H9 (cell line): ENCODE data around the gene SCUBE2. TPM values are rescaled to one million over a fixed set of nuclear protein-coding genes. Genes with fewer than 3 reads are reported as not detected.

Source experiments
- DNase-seq: peaks from one replicate; pipeline ENCODE4 v3.0.0-alpha.2; 2017
- H2AFZ ChIP-seq: one replicate; pipeline ENCODE4 v1.6.1; 2013; ENCODE audit warnings: mild to moderate bottlenecking, low read length, control low read depth, moderate library complexity
- H2AK5ac ChIP-seq: 2 replicates; pipeline ENCODE4 v1.6.1; 2013; ENCODE audit warnings: low read length, control low read depth, mixed read lengths; ENCODE audit not compliant: insufficient read length
- H2BK120ac ChIP-seq: one replicate; pipeline ENCODE4 v1.6.1; 2013; ENCODE audit warnings: low read depth, mild to moderate bottlenecking, low read length, control low read depth, inconsistent platforms; ENCODE audit not compliant: poor library complexity, severe bottlenecking
- H2BK12ac ChIP-seq: 2 replicates; pipeline ENCODE4 v1.6.1; 2013; ENCODE audit warnings: low read length, control low read depth, mixed read lengths, low read depth; ENCODE audit not compliant: insufficient read length
- H2BK15ac ChIP-seq: 2 replicates; pipeline ENCODE4 v1.6.1; 2013; ENCODE audit warnings: low read depth, low read length, control low read depth
- H2BK20ac ChIP-seq: one replicate; pipeline ENCODE4 v1.6.1; 2013; ENCODE audit warnings: low read depth, mild to moderate bottlenecking, low read length, control low read depth, inconsistent platforms; ENCODE audit not compliant: poor library complexity, severe bottlenecking
- H2BK5ac ChIP-seq: 2 replicates; pipeline ENCODE4 v1.6.1; 2013; ENCODE audit warnings: low read length, control low read depth, mixed read lengths; ENCODE audit not compliant: insufficient read length
- H3K14ac ChIP-seq: 2 replicates; pipeline ENCODE4 v1.6.1; 2013; ENCODE audit warnings: low read length, control low read depth; ENCODE audit not compliant: insufficient read depth
- H3K18ac ChIP-seq: 2 replicates; pipeline ENCODE4 v1.6.1; 2013; ENCODE audit warnings: low read depth, mild to moderate bottlenecking, mixed read lengths, low read length, control low read depth; ENCODE audit not compliant: insufficient read length
- H3K23ac ChIP-seq: 2 replicates; pipeline ENCODE4 v1.6.1; 2013; ENCODE audit warnings: low read length, control low read depth, mixed read lengths, low read depth; ENCODE audit not compliant: insufficient read length
- H3K23me2 ChIP-seq: 2 replicates; pipeline ENCODE4 v1.6.1; 2013; ENCODE audit warnings: low read depth, mild to moderate bottlenecking, mixed read lengths, low read length, control low read depth; ENCODE audit not compliant: insufficient read length, poor library complexity, severe bottlenecking
- H3K27ac ChIP-seq: 2 replicates; pipeline ENCODE4 v1.5.1; 2013; ENCODE audit warnings: low read length, control low read depth, mixed read lengths, low read depth; ENCODE audit not compliant: insufficient read length
- H3K27me3 ChIP-seq: 2 replicates; pipeline ENCODE4 v1.6.1; 2013; ENCODE audit warnings: low read length, control low read depth, inconsistent platforms; ENCODE audit not compliant: insufficient read depth
- H3K4ac ChIP-seq: 2 replicates; pipeline ENCODE4 v1.6.1; 2013; ENCODE audit warnings: low read depth, mild to moderate bottlenecking, control low read depth, inconsistent platforms, low read length, moderate library complexity
- H3K4me1 ChIP-seq: 2 replicates; pipeline ENCODE4 v1.6.1; 2013; ENCODE audit warnings: low read length, control low read depth, inconsistent platforms; ENCODE audit not compliant: insufficient read depth
- H3K4me2 ChIP-seq: 2 replicates; pipeline ENCODE4 v1.6.1; 2013; ENCODE audit warnings: low read length, control low read depth, mixed read lengths; ENCODE audit not compliant: insufficient read length, insufficient read depth
- H3K56ac ChIP-seq: 2 replicates; pipeline ENCODE4 v1.6.1; 2013; ENCODE audit warnings: low read depth, mild to moderate bottlenecking, mixed read lengths, low read length, control low read depth; ENCODE audit not compliant: insufficient read length
- H3K79me1 ChIP-seq: 2 replicates; pipeline ENCODE4 v1.6.1; 2013; ENCODE audit warnings: low read depth, mild to moderate bottlenecking, moderate library complexity, low read length, control low read depth, inconsistent platforms; ENCODE audit not compliant: insufficient read depth, poor library complexity, severe bottlenecking
- H3K79me2 ChIP-seq: 2 replicates; pipeline ENCODE4 v1.6.1; 2013; ENCODE audit warnings: low read length, control low read depth, inconsistent platforms; ENCODE audit not compliant: insufficient read depth
- H3K9ac ChIP-seq: 2 replicates; pipeline ENCODE4 v1.6.1; 2013; ENCODE audit warnings: low read length, control low read depth, mixed read lengths; ENCODE audit not compliant: insufficient read length; ENCODE audit errors: extremely low read depth
- H3K9me3 ChIP-seq: one replicate; pipeline ENCODE4 v1.6.1; 2013; ENCODE audit warnings: low read depth, low read length, inconsistent platforms; ENCODE audit not compliant: control insufficient read depth
- H3T11ph ChIP-seq: one replicate; pipeline ENCODE4 v1.6.1; 2013; ENCODE audit warnings: mild to moderate bottlenecking, low read length, control low read depth, inconsistent platforms
- H4K20me1 ChIP-seq: one replicate; pipeline ENCODE4 v1.6.1; 2013; ENCODE audit not compliant: control insufficient read depth, insufficient read length, insufficient read depth
- H4K5ac ChIP-seq: 2 replicates; pipeline ENCODE4 v1.6.1; 2013; ENCODE audit warnings: low read depth, mild to moderate bottlenecking, mixed read lengths, low read length, control low read depth; ENCODE audit not compliant: insufficient read length
- H4K8ac ChIP-seq: replicated peaks from 2 replicates; pipeline ENCODE4 v1.6.1; 2013; ENCODE audit warnings: low read length, control low read depth, mixed read lengths, low read depth; ENCODE audit not compliant: insufficient read length
- H4K91ac ChIP-seq: 2 replicates; pipeline ENCODE4 v1.6.1; 2013; ENCODE audit warnings: low read depth, mild to moderate bottlenecking, moderate library complexity, mixed read lengths, low read length, control low read depth; ENCODE audit not compliant: insufficient read length
- H3K27ac Mint-ChIP-seq, 3 experiments: 2 replicates in 2 of 3; 3 replicates in 1 of 3; pipeline ENCODE4 v1.8.0; 2020 to 2021; ENCODE audit warnings: mixed read lengths in 3 of 3, mild to moderate bottlenecking in 1 of 3, moderate library complexity in 1 of 3
- H3K27me3 Mint-ChIP-seq: 2 replicates; pipeline ENCODE4 v1.8.0; 2021; ENCODE audit warnings: low read depth, mild to moderate bottlenecking, moderate library complexity, mixed read lengths
- H3K36me3 Mint-ChIP-seq, 3 experiments: 2 replicates in 2 of 3; 3 replicates in 1 of 3; pipeline ENCODE4 v1.8.0; 2020 to 2021; ENCODE audit warnings: low read depth in 3 of 3, mixed read lengths in 3 of 3; ENCODE audit not compliant: insufficient read depth in 1 of 3
- H3K4me1 Mint-ChIP-seq, 2 experiments: 2 replicates each; pipeline ENCODE4 v1.8.0; 2020; ENCODE audit warnings: mixed read lengths in 2 of 2
- H3K4me3 Mint-ChIP-seq, 2 experiments: 2 replicates in 1 of 2; 3 replicates in 1 of 2; pipeline ENCODE4 v1.8.0; 2020 to 2021; ENCODE audit warnings: mild to moderate bottlenecking in 2 of 2, mixed read lengths in 2 of 2, moderate library complexity in 1 of 2
- H3K9me3 Mint-ChIP-seq, 2 experiments: 2 replicates in 1 of 2; 3 replicates in 1 of 2; pipeline ENCODE4 v1.8.0; 2020; ENCODE audit warnings: mild to moderate bottlenecking in 2 of 2, mixed read lengths in 2 of 2, moderate library complexity in 1 of 2
- WGBS: extraction: QIAGEN DNeasy Blood & Tissue Kit; methylation state at CpG from one replicate; pipeline ENCODE4 v1.1.7; 2013; ENCODE audit warnings: missing lambda C conversion rate, low lambda C conversion rate, mixed read lengths; ENCODE audit not compliant: insufficient read length; ENCODE audit errors: extremely low coverage; 5-methylcytosine and 5-hydroxymethylcytosine counted together
- total RNA-seq: library from RNA; stranded (reverse); gene quantifications from 2 replicates; pipeline ENCODE4 v1.2.1, GENCODE V29; 2021
- TF ChIP-seq, protein P1 (sequence below): fragments of 200-600 bp; sonication (generic); conservative IDR thresholded peaks from 3 replicates; pipeline ENCODE4 v1.8.0; 2021; ENCODE audit warnings: antibody characterized with exemption, mild to moderate bottlenecking

The SCUBE2 gene
- total RNA-seq, 1 experiment from 2014 or later, result 1.6 TPM

DNA sequence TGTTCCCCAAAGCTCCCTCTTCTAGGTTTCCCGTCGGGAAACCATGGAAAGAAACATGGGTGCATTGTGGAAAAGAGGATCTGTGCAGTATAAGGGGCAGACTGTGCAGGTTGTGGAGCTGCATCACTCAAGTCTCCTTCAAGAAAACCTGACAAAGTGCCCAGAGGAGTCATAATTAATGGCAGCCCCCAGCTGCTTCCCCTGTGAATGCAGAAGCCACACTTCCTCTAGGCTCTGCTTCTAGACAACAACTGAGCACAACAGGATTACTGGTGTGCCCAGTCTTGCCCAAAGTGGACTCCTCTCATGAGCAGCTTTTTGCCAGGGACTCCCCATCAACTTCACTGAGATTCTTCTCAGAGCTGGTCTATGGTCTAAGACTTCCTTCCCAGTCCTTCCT, 42.6 kb upstream of the SCUBE2 start:
- no peak overlapping the region for H2BK12ac ChIP-seq
- no peak overlapping the region for H2BK20ac ChIP-seq
- Mint-ChIP-seq H3K27ac (no peak overlapping the region; a peak in 1 of 7 replicates), H3K9me3 (no peaks in the 10 kb centered on the region), H3K27me3 (no peaks in the 10 kb centered on the region), H3K36me3 (peaks cover 0 to 16% (median 10%) of the 10 kb centered on the region in 3 experiments; a peak in 5 of 7 replicates), H3K4me3 (no peak overlapping the region), H3K4me1 (peaks cover 18 to 19% of the 10 kb centered on the region in 2 experiments)
- no peak overlapping the region for H2BK120ac ChIP-seq
- no peaks in the 10 kb centered on the region for H3K27me3 ChIP-seq
- H2AK5ac ChIP-seq, result no peak overlapping the region
- no peak overlapping the region for H3K27ac ChIP-seq
- no peak overlapping the region for H3K4ac ChIP-seq
- no CpG with 5 or more reads among the region's 2 CpGs for WGBS
- no peak overlapping the region for H2BK5ac ChIP-seq
- TF ChIP-seq, protein P1, sequence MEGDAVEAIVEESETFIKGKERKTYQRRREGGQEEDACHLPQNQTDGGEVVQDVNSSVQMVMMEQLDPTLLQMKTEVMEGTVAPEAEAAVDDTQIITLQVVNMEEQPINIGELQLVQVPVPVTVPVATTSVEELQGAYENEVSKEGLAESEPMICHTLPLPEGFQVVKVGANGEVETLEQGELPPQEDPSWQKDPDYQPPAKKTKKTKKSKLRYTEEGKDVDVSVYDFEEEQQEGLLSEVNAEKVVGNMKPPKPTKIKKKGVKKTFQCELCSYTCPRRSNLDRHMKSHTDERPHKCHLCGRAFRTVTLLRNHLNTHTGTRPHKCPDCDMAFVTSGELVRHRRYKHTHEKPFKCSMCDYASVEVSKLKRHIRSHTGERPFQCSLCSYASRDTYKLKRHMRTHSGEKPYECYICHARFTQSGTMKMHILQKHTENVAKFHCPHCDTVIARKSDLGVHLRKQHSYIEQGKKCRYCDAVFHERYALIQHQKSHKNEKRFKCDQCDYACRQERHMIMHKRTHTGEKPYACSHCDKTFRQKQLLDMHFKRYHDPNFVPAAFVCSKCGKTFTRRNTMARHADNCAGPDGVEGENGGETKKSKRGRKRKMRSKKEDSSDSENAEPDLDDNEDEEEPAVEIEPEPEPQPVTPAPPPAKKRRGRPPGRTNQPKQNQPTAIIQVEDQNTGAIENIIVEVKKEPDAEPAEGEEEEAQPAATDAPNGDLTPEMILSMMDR, result no peak
- no peaks in the 10 kb centered on the region; the same call in 1 of the 2 replicates for H3K4me1 ChIP-seq
- no peak overlapping the region for H3K14ac ChIP-seq
- no peak overlapping the region for H3K9ac ChIP-seq
- no peaks in the 10 kb centered on the region for H4K20me1 ChIP-seq
- no peak overlapping the region for H3T11ph ChIP-seq
- no peak overlapping the region for H3K4me2 ChIP-seq
- H3K79me2 ChIP-seq, result no peaks in the 10 kb centered on the region
- no peak overlapping the region for H4K5ac ChIP-seq
- H3K23ac ChIP-seq, result no peak overlapping the region
- H2BK15ac ChIP-seq, result no peak overlapping the region
- no peak for DNase-seq
- no peaks in the 10 kb centered on the region for H3K23me2 ChIP-seq
- H4K91ac ChIP-seq, result no peak overlapping the region
- H3K9me3 ChIP-seq, result no peaks in the 10 kb centered on the region
- H4K8ac ChIP-seq, result no peak overlapping the region
- H3K56ac ChIP-seq, result no peak overlapping the region
- no peak overlapping the region for H3K18ac ChIP-seq
- H2AFZ ChIP-seq, result no peak overlapping the region
- no peaks in the 10 kb centered on the region for H3K79me1 ChIP-seq
